HL-60 (cell line): ENCODE measurements around the gene RPS3.

Source experiments
- DNase-seq, 2 experiments: peaks; one replicate each; pipeline ENCODE4 v3.0.0-alpha.2; 2010 to 2020; ENCODE audit warnings: low read depth in 1 of 2, low spot score in 1 of 2
- H3K27ac ChIP-seq: fragments of 250-450 bp; sonication (Bioruptor Pico); replicated peaks from 2 replicates; pipeline ENCODE4 v1.5.1; 2020; ENCODE audit warnings: mild to moderate bottlenecking, moderate library complexity
- H3K27me3 ChIP-seq: fragments of 250-450 bp; sonication (Bioruptor Pico); 2 replicates; pipeline ENCODE4 v1.5.1; 2021; ENCODE audit warnings: mild to moderate bottlenecking, moderate library complexity; ENCODE audit not compliant: insufficient read depth, poor library complexity, severe bottlenecking
- H3K4me3 ChIP-seq: replicated peaks from 2 replicates; pipeline ENCODE4 v1.5.1; 2011; ENCODE audit warnings: mild to moderate bottlenecking, control low read depth, low read length; ENCODE audit not compliant: insufficient read depth
- GABPA ChIP-seq: IDR thresholded peaks from 2 replicates; pipeline ENCODE4 v1.6.1; 2012; ENCODE audit warnings: low read depth
- POLR2AphosphoS5 ChIP-seq: IDR thresholded peaks from 2 replicates; pipeline ENCODE4 v1.6.1; 2012; ENCODE audit warnings: low read depth
- SPI1 ChIP-seq: IDR thresholded peaks from 2 replicates; pipeline ENCODE4 v1.6.1; 2012; ENCODE audit warnings: low read depth, mild to moderate bottlenecking, borderline replicate concordance
- TF ChIP-seq, protein P1 (sequence below): IDR thresholded peaks from 2 replicates; pipeline ENCODE4 v1.6.1; 2012; ENCODE audit warnings: low read depth; ENCODE audit not compliant: insufficient replicate concordance
- TF ChIP-seq, protein P2 (sequence below): IDR thresholded peaks from one replicate; pipeline ENCODE4 v1.5.1; 2011; ENCODE audit warnings: low read length, control low read depth, inconsistent platforms; ENCODE audit not compliant: insufficient read depth

The RPS3 gene

DNA sequence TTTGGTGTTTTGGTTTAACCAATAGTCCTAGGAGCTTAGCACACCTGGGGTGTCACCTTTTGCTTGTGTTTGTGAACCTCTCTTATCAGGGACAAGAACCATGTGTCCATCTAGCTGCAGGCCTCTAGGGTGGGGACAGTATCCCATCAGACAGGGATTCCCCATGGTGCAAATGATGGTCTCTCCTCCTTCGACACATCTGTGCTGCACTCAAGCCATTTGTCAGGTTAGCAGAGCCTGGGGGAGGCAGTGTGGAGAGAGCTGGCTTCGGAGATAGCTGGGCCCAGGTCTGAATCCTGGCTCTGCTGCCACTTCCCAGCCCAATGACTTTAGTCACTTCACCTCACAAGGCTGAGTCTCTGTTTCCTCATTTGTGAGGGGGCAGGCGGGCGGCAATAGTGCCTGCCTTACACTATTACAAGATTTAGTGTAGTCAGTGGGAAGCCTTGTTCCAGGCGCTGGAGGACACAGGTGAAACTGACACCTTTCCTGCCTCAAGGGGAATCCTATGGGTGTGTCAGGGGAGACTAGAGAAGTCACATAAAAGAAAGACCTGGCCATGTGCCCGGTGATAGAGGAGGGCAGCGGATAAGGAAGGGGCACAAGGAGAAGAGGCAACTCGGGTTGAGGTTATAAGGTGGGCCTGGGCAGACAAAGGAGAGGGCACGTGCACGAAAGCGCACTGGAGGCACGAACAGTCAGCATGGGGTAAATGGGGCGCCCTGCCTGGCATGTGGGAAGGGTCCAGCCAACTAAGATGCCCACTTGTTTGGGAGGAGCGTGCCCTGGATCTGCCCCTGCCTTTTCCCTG lies 21.1 kb downstream of the RPS3 start:
- Histone ChIP-seq H3K4me3 (no peak overlapping the region), H3K27me3 (no peaks in the 10 kb centered on the region), H3K27ac (no peak overlapping the region)
- no peak for DNase-seq
- no peak for TF ChIP-seq POLR2AphosphoS5
- TF ChIP-seq, protein P1, sequence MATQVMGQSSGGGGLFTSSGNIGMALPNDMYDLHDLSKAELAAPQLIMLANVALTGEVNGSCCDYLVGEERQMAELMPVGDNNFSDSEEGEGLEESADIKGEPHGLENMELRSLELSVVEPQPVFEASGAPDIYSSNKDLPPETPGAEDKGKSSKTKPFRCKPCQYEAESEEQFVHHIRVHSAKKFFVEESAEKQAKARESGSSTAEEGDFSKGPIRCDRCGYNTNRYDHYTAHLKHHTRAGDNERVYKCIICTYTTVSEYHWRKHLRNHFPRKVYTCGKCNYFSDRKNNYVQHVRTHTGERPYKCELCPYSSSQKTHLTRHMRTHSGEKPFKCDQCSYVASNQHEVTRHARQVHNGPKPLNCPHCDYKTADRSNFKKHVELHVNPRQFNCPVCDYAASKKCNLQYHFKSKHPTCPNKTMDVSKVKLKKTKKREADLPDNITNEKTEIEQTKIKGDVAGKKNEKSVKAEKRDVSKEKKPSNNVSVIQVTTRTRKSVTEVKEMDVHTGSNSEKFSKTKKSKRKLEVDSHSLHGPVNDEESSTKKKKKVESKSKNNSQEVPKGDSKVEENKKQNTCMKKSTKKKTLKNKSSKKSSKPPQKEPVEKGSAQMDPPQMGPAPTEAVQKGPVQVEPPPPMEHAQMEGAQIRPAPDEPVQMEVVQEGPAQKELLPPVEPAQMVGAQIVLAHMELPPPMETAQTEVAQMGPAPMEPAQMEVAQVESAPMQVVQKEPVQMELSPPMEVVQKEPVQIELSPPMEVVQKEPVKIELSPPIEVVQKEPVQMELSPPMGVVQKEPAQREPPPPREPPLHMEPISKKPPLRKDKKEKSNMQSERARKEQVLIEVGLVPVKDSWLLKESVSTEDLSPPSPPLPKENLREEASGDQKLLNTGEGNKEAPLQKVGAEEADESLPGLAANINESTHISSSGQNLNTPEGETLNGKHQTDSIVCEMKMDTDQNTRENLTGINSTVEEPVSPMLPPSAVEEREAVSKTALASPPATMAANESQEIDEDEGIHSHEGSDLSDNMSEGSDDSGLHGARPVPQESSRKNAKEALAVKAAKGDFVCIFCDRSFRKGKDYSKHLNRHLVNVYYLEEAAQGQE = no peak

DNA sequence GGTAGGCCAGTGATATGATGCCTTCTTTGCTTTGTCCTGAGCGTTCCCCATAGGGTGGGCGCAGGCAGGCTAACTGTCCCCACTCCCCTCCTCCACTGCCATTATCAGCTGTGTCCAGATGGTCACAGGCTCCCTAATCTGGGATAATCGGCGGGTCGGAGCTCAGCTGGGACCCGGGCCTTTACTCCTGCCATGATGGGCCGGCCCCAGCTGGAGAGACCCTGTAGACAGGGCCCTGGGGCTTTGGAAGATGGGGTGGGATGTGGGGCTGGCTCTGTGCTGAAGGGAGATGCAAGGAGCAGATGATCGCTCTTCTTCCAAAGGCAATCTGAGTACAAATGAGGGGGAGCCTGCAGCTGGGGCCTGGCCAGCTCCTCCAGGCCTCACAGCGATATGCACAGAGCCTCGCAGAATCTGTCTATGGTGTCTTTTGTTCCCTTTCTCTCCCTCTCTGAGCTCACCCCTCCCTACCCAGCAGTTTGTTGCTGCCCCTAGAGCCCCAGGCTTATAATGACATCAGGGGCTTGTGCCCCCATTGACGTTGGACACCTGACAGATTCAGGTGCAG lies 21.8 kb downstream of the RPS3 start:
- H3K27me3 ChIP-seq = no peaks in the 10 kb centered on the region
- TF ChIP-seq, protein P2, sequence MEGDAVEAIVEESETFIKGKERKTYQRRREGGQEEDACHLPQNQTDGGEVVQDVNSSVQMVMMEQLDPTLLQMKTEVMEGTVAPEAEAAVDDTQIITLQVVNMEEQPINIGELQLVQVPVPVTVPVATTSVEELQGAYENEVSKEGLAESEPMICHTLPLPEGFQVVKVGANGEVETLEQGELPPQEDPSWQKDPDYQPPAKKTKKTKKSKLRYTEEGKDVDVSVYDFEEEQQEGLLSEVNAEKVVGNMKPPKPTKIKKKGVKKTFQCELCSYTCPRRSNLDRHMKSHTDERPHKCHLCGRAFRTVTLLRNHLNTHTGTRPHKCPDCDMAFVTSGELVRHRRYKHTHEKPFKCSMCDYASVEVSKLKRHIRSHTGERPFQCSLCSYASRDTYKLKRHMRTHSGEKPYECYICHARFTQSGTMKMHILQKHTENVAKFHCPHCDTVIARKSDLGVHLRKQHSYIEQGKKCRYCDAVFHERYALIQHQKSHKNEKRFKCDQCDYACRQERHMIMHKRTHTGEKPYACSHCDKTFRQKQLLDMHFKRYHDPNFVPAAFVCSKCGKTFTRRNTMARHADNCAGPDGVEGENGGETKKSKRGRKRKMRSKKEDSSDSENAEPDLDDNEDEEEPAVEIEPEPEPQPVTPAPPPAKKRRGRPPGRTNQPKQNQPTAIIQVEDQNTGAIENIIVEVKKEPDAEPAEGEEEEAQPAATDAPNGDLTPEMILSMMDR = no peak
- TF ChIP-seq GABPA = no peak
- TF ChIP-seq, protein P1 = no peak
- no peak for TF ChIP-seq SPI1
- TF ChIP-seq POLR2AphosphoS5 = no peak
- no peak overlapping the region for H3K27ac ChIP-seq
- no peak overlapping the region for H3K4me3 ChIP-seq
- DNase-seq = no peak

DNA sequence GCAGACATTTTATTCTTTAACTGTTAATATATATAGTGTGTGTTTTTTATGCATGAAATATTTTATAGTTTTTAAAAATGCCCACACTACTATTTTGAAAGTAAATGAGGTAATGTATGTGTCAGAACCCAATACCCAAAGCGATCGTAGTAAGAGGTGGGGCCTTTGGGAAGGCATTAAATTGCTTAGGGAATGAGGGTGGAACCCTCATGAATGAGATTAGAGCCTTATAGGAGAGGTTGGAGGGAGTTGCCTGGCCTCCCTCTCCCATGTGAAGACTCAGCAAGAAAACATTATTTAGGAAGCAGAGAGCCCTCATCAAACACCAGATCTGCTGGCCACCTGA lies 22.6 kb downstream of the RPS3 start:
- no peak for DNase-seq
- no peaks in the 10 kb centered on the region for H3K27me3 ChIP-seq
- H3K27ac ChIP-seq = no peak overlapping the region
- TF ChIP-seq GABPA (no peak), POLR2AphosphoS5 (no peak), SPI1 (no peak)
- TF ChIP-seq, protein P2 = no peak
- TF ChIP-seq, protein P1 = no peak
- H3K4me3 ChIP-seq = no peak overlapping the region
